Caco-2 (cell line): ENCODE measurements around the gene HOXC12. TPM values are rescaled to one million over a fixed set of nuclear protein-coding genes. Genes with fewer than 3 reads are reported as not detected.

Experiments used
- BruUV-seq: library from RNA; stranded (reverse); fragments of 400-500 nt; replicated peaks from 2 replicates; lab custom pipeline; 2021; lab: Mats Ljungman, UMichigan
- CTCF ChIA-PET: fragments of 300-600 bp; sonication (Branson Sonifier 250); formaldehyde crosslinking; loops from one replicate; lab custom pipeline; 2022; ENCODE audit warnings: antibody characterized with exemption; lab: Charles Lee
- POLR2A ChIA-PET: fragments of 300-600 bp; sonication (Branson Sonifier 250); formaldehyde crosslinking; loops from one replicate; lab custom pipeline; 2022; ENCODE audit warnings: antibody characterized with exemption; lab: Charles Lee
- DNase-seq, 2 experiments: peaks; one replicate each; pipeline versions ENCODE4 v3.0.0 to v3.0.0-alpha.2; 2020 to 2022
- H3K27me3 ChIP-seq: replicated peaks from 2 replicates; pipeline ENCODE4 v1.6.0; 2011; ENCODE audit warnings: low read length; ENCODE audit not compliant: control insufficient read depth, insufficient read depth
- H3K36me3 ChIP-seq: 2 replicates; pipeline ENCODE4 v1.5.1; 2011; ENCODE audit warnings: low read length; ENCODE audit not compliant: control insufficient read depth, insufficient read depth
- H3K4me1 ChIP-seq: fragments of 250-450 bp; sonication (Bioruptor Pico); 2 replicates; pipeline ENCODE4 v1.5.1; 2020; ENCODE audit warnings: mild to moderate bottlenecking
- H3K4me3 ChIP-seq: 2 replicates; pipeline ENCODE4 v1.5.1; 2011; ENCODE audit warnings: low read depth, mild to moderate bottlenecking, control low read depth, low read length
- H3K9me3 ChIP-seq: fragments of 250-450 bp; sonication (Bioruptor Pico); 2 replicates; pipeline ENCODE4 v1.5.1; 2020; ENCODE audit warnings: mild to moderate bottlenecking, moderate library complexity
- H3K27ac Mint-ChIP-seq: one replicate; pipeline ENCODE4 v1.8.0; 2022; ENCODE audit warnings: mixed read lengths; ENCODE audit not compliant: unreplicated experiment
- H3K27me3 Mint-ChIP-seq: one replicate; pipeline ENCODE4 v1.8.0; 2022; ENCODE audit warnings: mixed read lengths; ENCODE audit not compliant: insufficient read depth, unreplicated experiment
- H3K36me3 Mint-ChIP-seq: one replicate; pipeline ENCODE4 v1.8.0; 2022; ENCODE audit warnings: mild to moderate bottlenecking, mixed read lengths; ENCODE audit not compliant: insufficient read depth, unreplicated experiment
- H3K4me1 Mint-ChIP-seq: one replicate; pipeline ENCODE4 v1.8.0; 2022; ENCODE audit warnings: low read depth, mixed read lengths; ENCODE audit not compliant: unreplicated experiment
- H3K4me3 Mint-ChIP-seq: one replicate; pipeline ENCODE4 v1.8.0; 2022; ENCODE audit warnings: mild to moderate bottlenecking, moderate library complexity, mixed read lengths; ENCODE audit not compliant: unreplicated experiment
- H3K9me3 Mint-ChIP-seq: one replicate; pipeline ENCODE4 v1.8.0; 2022; ENCODE audit warnings: mixed read lengths; ENCODE audit not compliant: unreplicated experiment
- intact Hi-C: fragments of 100-400 bp; cut with micrococcal nuclease; formaldehyde crosslinking; loops from one replicate; pipeline ENCODE4 v1.10.0; 2022; ENCODE audit not compliant: unreplicated experiment
- total RNA-seq: library from RNA; stranded (reverse); gene quantifications from 2 replicates; pipeline ENCODE4 v1.2.3, GENCODE V29; 2022
- TF ChIP-seq, protein P1 (sequence below), 2 experiments: fragments of 200-600 bp in 1 of 2; IDR thresholded peaks; 1 replicate in 1 of 2; 2 replicates in 1 of 2; pipeline versions ENCODE4 v1.5.1 to v1.8.0; 2011 to 2022; ENCODE audit warnings: antibody characterized with exemption in 1 of 2, control low read depth in 1 of 2, inconsistent platforms in 1 of 2, low read depth in 1 of 2, low read length in 1 of 2, mild to moderate bottlenecking in 1 of 2, moderate library complexity in 1 of 2; ENCODE audit not compliant: insufficient read depth in 1 of 2, severe bottlenecking in 1 of 2, unreplicated experiment in 1 of 2

Gene HOXC12
- total RNA-seq, 1 experiment from 2014 or later = 10.3 TPM

DNA sequence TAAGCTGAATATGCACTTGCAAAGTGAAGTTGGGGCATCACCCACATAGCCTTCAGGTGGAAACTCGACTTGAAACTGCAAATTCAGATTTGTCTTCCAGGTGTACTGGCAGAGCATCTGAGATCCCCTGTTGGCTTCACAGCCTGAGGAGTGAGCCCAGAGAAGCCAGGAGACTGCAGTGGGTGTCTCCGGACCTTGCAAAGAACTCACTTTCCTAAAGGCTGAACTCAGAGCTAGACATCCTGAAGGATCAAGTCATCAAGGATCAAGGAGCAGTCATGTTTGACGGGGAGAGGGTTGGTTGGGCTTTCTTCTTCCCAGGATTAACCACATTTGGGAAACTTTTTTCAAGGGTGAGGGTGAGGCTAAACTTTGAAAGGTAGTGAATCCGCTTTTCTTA lies 25.2 kb upstream of the HOXC12 start:
- TF ChIP-seq, protein P1, sequence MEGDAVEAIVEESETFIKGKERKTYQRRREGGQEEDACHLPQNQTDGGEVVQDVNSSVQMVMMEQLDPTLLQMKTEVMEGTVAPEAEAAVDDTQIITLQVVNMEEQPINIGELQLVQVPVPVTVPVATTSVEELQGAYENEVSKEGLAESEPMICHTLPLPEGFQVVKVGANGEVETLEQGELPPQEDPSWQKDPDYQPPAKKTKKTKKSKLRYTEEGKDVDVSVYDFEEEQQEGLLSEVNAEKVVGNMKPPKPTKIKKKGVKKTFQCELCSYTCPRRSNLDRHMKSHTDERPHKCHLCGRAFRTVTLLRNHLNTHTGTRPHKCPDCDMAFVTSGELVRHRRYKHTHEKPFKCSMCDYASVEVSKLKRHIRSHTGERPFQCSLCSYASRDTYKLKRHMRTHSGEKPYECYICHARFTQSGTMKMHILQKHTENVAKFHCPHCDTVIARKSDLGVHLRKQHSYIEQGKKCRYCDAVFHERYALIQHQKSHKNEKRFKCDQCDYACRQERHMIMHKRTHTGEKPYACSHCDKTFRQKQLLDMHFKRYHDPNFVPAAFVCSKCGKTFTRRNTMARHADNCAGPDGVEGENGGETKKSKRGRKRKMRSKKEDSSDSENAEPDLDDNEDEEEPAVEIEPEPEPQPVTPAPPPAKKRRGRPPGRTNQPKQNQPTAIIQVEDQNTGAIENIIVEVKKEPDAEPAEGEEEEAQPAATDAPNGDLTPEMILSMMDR (IDR thresholded peaks at IDR 0.05; ENCODE audit: insufficient read depth in 1 of 2, low read depth in 1 of 2, low read length in 1 of 2, severe bottlenecking in 1 of 2, unreplicated experiment in 1 of 2) = no peak
- no peak overlapping the region for H3K27ac Mint-ChIP-seq
- no peaks in the 10 kb centered on the region for H3K36me3 Mint-ChIP-seq
- intact Hi-C loops = no loop called here
- H3K4me3 ChIP-seq = no peak overlapping the region
- no peaks in the 10 kb centered on the region for H3K36me3 ChIP-seq
- no peak overlapping the region for H3K4me3 Mint-ChIP-seq
- POLR2A ChIA-PET = no interaction called here
- peaks cover 12% of the 10 kb centered on the region for H3K4me1 ChIP-seq
- no peaks in the 10 kb centered on the region; the same call in 1 of the 2 replicates for H3K27me3 ChIP-seq
- no peaks in the 10 kb centered on the region for H3K9me3 Mint-ChIP-seq
- peaks cover 13% of the 10 kb centered on the region for H3K27me3 Mint-ChIP-seq
- H3K9me3 ChIP-seq = no peaks in the 10 kb centered on the region
- peaks cover 12% of the 10 kb centered on the region for H3K4me1 Mint-ChIP-seq
- BruUV-seq = no TSS peak
- CTCF ChIA-PET = no interaction called here
- DNase-seq = no peak

DNA sequence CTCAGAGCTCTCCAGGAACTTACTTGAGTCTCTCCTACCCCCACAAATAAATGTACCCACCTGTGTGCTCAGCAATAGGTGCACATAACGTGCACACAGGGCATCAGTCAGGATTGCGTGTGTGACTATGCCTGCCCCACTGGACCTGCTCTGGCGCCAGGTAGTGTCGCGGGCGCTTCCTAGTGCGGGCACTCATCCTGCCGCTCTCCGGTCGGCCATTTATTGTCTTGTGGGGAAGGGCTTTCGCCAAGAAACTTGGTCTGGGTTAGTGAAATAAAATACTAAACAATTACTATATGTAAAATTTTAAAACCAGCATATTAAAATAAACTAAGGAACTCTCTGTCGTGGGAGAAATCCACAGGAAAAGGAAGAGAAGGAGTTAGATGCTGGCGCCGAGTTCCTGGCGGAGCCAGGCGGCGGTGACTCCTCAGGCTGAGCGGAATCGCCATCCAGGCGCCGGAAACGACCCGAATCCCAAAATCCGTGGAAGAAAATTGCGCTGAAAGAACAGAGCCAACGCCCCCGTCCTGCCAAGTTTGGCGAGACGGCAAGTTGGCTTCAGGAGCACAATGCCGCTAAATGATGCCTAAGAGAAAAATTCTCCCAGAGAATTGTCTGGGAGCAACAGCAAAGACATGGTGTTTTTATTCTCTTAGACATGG lies 24.0 kb upstream of the HOXC12 start:
- TF ChIP-seq, protein P1 (IDR thresholded peaks at IDR 0.05; ENCODE audit: insufficient read depth in 1 of 2, low read depth in 1 of 2, low read length in 1 of 2, severe bottlenecking in 1 of 2, unreplicated experiment in 1 of 2) = no peak
- BruUV-seq = no TSS peak

DNA sequence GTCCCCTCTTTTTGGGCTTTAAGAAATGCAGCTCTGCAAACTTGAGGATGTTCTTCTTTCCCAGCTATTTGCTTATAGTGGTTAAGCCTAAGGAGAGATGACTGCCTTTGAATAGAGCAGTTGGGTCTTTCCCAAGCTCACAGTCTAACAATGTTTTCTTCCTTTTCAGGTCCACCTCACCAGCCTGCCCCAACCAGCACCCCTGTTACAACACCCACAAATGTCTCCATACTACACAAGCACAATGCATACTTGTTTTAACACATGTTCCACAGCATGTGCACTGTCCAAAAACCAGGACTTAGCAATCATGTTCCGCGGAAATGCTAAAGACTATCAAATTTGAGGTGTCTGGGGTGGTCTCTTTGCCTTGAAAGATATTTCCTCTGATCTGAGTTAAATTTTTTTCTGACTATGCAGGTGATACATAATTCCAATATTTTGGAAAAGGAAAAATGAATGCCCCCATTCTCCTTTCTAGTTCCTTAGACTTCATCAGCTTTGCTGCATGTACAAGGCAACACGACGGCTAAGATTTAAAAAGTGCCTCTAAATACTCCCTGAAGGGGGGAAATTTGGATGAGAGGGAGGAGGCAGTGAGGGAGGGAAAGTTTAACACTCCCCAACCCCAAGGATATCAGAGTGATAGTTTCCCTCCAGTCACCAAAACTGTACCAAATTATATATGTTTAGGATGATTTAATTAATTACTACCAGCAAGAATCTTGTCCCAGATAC lies 22.7 kb upstream of the HOXC12 start:
- Mint-ChIP-seq H3K4me3 (no peak overlapping the region), H3K36me3 (no peaks in the 10 kb centered on the region), H3K9me3 (no peaks in the 10 kb centered on the region), H3K27me3 (peaks cover 13% of the 10 kb centered on the region), H3K4me1 (peaks cover 12% of the 10 kb centered on the region), H3K27ac (no peak overlapping the region)
- Histone ChIP-seq H3K4me1 (peaks cover 12% of the 10 kb centered on the region), H3K4me3 (no peak overlapping the region), H3K36me3 (no peaks in the 10 kb centered on the region), H3K9me3 (no peaks in the 10 kb centered on the region), H3K27me3 (no peaks in the 10 kb centered on the region; the same call in 1 of the 2 replicates)
- ChIA-PET CTCF (no interaction called here), POLR2A (no interaction called here)
- TF ChIP-seq, protein P1 (IDR thresholded peaks at IDR 0.05; ENCODE audit: insufficient read depth in 1 of 2, low read depth in 1 of 2, low read length in 1 of 2, severe bottlenecking in 1 of 2, unreplicated experiment in 1 of 2) = no peak
- no peak for DNase-seq
- intact Hi-C loops = no loop called here
- BruUV-seq = no TSS peak

More for the DNA sequence above, 24.0 kb upstream of the HOXC12 start:
- H3K9me3 Mint-ChIP-seq = no peaks in the 10 kb centered on the region
- H3K36me3 Mint-ChIP-seq = no peaks in the 10 kb centered on the region
- CTCF ChIA-PET = no interaction called here
- DNase-seq = no peak
- Histone ChIP-seq H3K36me3 (no peaks in the 10 kb centered on the region), H3K9me3 (no peaks in the 10 kb centered on the region), H3K27me3 (no peaks in the 10 kb centered on the region; the same call in 1 of the 2 replicates), H3K4me1 (peaks cover 12% of the 10 kb centered on the region), H3K4me3 (no peak overlapping the region)
- intact Hi-C loops = no loop called here
- H3K27ac Mint-ChIP-seq = no peak overlapping the region
- POLR2A ChIA-PET = no interaction called here
- H3K4me1 Mint-ChIP-seq = peaks cover 12% of the 10 kb centered on the region
- no peak overlapping the region for H3K4me3 Mint-ChIP-seq
- peaks cover 13% of the 10 kb centered on the region for H3K27me3 Mint-ChIP-seq
